ENCODE results near the gene RASGRP2.

Gene RASGRP2

GRCh38 chr11:64765291-64765850 lies 21.4 kb upstream of the RASGRP2 start:
- no peak for TF ChIP-seq ZNF274 (IDR thresholded peaks at IDR 0.05; ENCODE audit: low read depth, low read length)
- no peak overlapping the region for H3K4me3 ChIP-seq (ENCODE audit: low read length)

GRCh38 chr11:64764753-64765152 lies 20.8 kb upstream of the RASGRP2 start:
- H3K4me3 ChIP-seq (ENCODE audit: low read length): no peak overlapping the region
- TF ChIP-seq ZNF274 (IDR thresholded peaks at IDR 0.05; ENCODE audit: low read depth, low read length): no peak

GRCh38 chr11:64764040-64764611 lies 20.2 kb upstream of the RASGRP2 start:
- H3K4me3 ChIP-seq (ENCODE audit: low read length): no peak overlapping the region
- TF ChIP-seq ZNF274 (IDR thresholded peaks at IDR 0.05; ENCODE audit: low read depth, low read length): no peak

GRCh38 chr11:64763526-64764039 lies 19.6 kb upstream of the RASGRP2 start:
- TF ChIP-seq ZNF274 (IDR thresholded peaks at IDR 0.05; ENCODE audit: low read depth, low read length): no peak
- H3K4me3 ChIP-seq (ENCODE audit: low read length): no peak overlapping the region

- no peak overlapping the region for H3K4me3 ChIP-seq (ENCODE audit: low read length)
- no peak for TF ChIP-seq ZNF274 (IDR thresholded peaks at IDR 0.05; ENCODE audit: low read depth, low read length)
These were observed 19.0 kb upstream of the RASGRP2 start for GRCh38 chr11:64762674-64763525.

GRCh38 chr11:64762277-64762673 lies 18.3 kb upstream of the RASGRP2 start:
- H3K4me3 ChIP-seq (ENCODE audit: low read length): no peak overlapping the region
- no peak for TF ChIP-seq ZNF274 (IDR thresholded peaks at IDR 0.05; ENCODE audit: low read depth, low read length)

GRCh38 chr11:64760759-64761420 lies 16.9 kb upstream of the RASGRP2 start:
- no peak for TF ChIP-seq ZNF274 (IDR thresholded peaks at IDR 0.05; ENCODE audit: low read depth, low read length)
- H3K4me3 ChIP-seq (ENCODE audit: low read length): no peak overlapping the region

GRCh38 chr11:64759722-64760719 lies 16.1 kb upstream of the RASGRP2 start, which contains the start of gene PYGM:
Gene PYGM, minus strand, starts transcription at chr11:64759974. Its CDS starts 76 bp downstream, at chr11:64759898.
- no peak for TF ChIP-seq ZNF274 (IDR thresholded peaks at IDR 0.05; ENCODE audit: low read depth, low read length)
- no peak within 1 kb of the TSS for H3K4me3 ChIP-seq (ENCODE audit: low read length)

GRCh38 chr11:64759131-64759721 lies 15.3 kb upstream of the RASGRP2 start:
- H3K4me3 ChIP-seq (ENCODE audit: low read length): no peak overlapping the region
- no peak for TF ChIP-seq ZNF274 (IDR thresholded peaks at IDR 0.05; ENCODE audit: low read depth, low read length)

- no peak overlapping the region for H3K4me3 ChIP-seq (ENCODE audit: low read length)
- no peak for TF ChIP-seq ZNF274 (IDR thresholded peaks at IDR 0.05; ENCODE audit: low read depth, low read length)
These were observed 14.6 kb upstream of the RASGRP2 start for GRCh38 chr11:64758330-64759079.

GRCh38 chr11:64757549-64758329 lies 13.8 kb upstream of the RASGRP2 start:
- no peak overlapping the region for H3K4me3 ChIP-seq (ENCODE audit: low read length)
- TF ChIP-seq ZNF274 (IDR thresholded peaks at IDR 0.05; ENCODE audit: low read depth, low read length): no peak
